T-cell (primary cell): ENCODE results near the gene COL4A1. TPM values are rescaled to one million over a fixed set of nuclear protein-coding genes. Genes with fewer than 3 reads are reported as not detected.

Experiments used
- ATAC-seq, 4 experiments: fragments of 200-7000 bp in 3 of 4; fragments of 150-1000 bp in 1 of 4; cut with Tn5 transposase; replicated peaks in 1 of 4; 1 replicate in 3 of 4; 2 replicates in 1 of 4; pipeline ENCODE4 v1.10.0; 2021; ENCODE audit warnings: moderate library complexity in 3 of 4, mild to moderate bottlenecking in 2 of 4, moderate number of reproducible peaks in 1 of 4
- CTCF ChIA-PET, 2 donors: fragments of 300-600 bp; sonication (Branson Sonifier 250); formaldehyde crosslinking; loops; one replicate each; lab custom pipeline; 2022; ENCODE audit warnings: antibody characterized with exemption in 2 of 2; lab: Charles Lee
- POLR2A ChIA-PET, 2 donors: fragments of 300-600 bp; sonication (Branson Sonifier 250); formaldehyde crosslinking; loops; one replicate each; lab custom pipeline; 2022; ENCODE audit warnings: antibody characterized with exemption in 2 of 2; lab: Charles Lee
- DNase-seq, 35 experiments: peaks; one replicate each; pipeline versions ENCODE4 v3.0.0 to v3.0.0-alpha.2; 2013 to 2023
- H3K27ac ChIP-seq: one replicate; pipeline ENCODE4 v1.5.1; 2013; ENCODE audit warnings: low read length
- H3K27me3 ChIP-seq, 2 experiments: replicated peaks in 1 of 2; 1 replicate in 1 of 2; 2 replicates in 1 of 2; pipeline versions ENCODE4 v1.6.1 to v1.7.0; 2013; ENCODE audit warnings: low read length in 1 of 2, mixed read lengths in 1 of 2; ENCODE audit not compliant: control insufficient read depth in 2 of 2, insufficient read depth in 2 of 2; ENCODE audit errors: extremely low read depth in 1 of 2
- H3K36me3 ChIP-seq, 2 donors: 1 replicate in 1 of 2; 2 replicates in 1 of 2; pipeline versions ENCODE4 v1.6.1 to v1.7.0; 2013; ENCODE audit warnings: low read length in 1 of 2; ENCODE audit not compliant: control insufficient read depth in 2 of 2, insufficient read depth in 1 of 2; ENCODE audit errors: extremely low read depth in 1 of 2
- H3K4me1 ChIP-seq, 2 experiments: 1 replicate in 1 of 2; 2 replicates in 1 of 2; pipeline versions ENCODE4 v1.6.1 to v1.7.0; 2013; ENCODE audit warnings: low read length in 2 of 2, mixed read lengths in 1 of 2; ENCODE audit not compliant: insufficient read depth in 2 of 2, control insufficient read depth in 1 of 2; ENCODE audit errors: extremely low read depth in 1 of 2
- H3K4me3 ChIP-seq, 2 donors: 1 replicate in 1 of 2; 2 replicates in 1 of 2; pipeline versions ENCODE4 v1.5.1 to v1.7.0; 2013; ENCODE audit warnings: mild to moderate bottlenecking in 2 of 2, low read length in 1 of 2, moderate library complexity in 1 of 2; ENCODE audit not compliant: control insufficient read depth in 1 of 2; ENCODE audit errors: extremely low read depth in 1 of 2
- H3K9me3 ChIP-seq: 2 replicates; pipeline ENCODE4 v1.7.0; 2013
- H3K27ac Mint-ChIP-seq, 2 donors: one replicate each; pipeline ENCODE4 v1.8.0; 2020 to 2021; ENCODE audit warnings: mild to moderate bottlenecking in 2 of 2, mixed read lengths in 2 of 2
- H3K27me3 Mint-ChIP-seq, 2 donors: one replicate each; pipeline ENCODE4 v1.8.0; 2021 to 2022; ENCODE audit warnings: mixed read lengths in 2 of 2
- H3K36me3 Mint-ChIP-seq: one replicate; pipeline ENCODE4 v1.8.0; 2021; ENCODE audit warnings: mixed read lengths
- H3K4me1 Mint-ChIP-seq, 3 donors: one replicate each; pipeline ENCODE4 v1.8.0; 2020 to 2022; ENCODE audit warnings: mixed read lengths in 3 of 3, mild to moderate bottlenecking in 1 of 3
- H3K4me3 Mint-ChIP-seq, 3 donors: one replicate each; pipeline ENCODE4 v1.8.0; 2020 to 2022; ENCODE audit warnings: mild to moderate bottlenecking in 3 of 3, mixed read lengths in 3 of 3, moderate library complexity in 3 of 3
- H3K9me3 Mint-ChIP-seq, 3 donors: one replicate each; pipeline ENCODE4 v1.8.0; 2020 to 2022; ENCODE audit warnings: mixed read lengths in 3 of 3
- WGBS: methylation state at CpG from one replicate; pipeline ENCODE4 v1.1.5; 2013; ENCODE audit warnings: missing lambda C conversion rate; ENCODE audit not compliant: insufficient coverage; 5-methylcytosine and 5-hydroxymethylcytosine counted together
- total RNA-seq, 35 experiments: library from RNA in 6 of 35; stranded (reverse) in 6 of 35; fragments of 120-200 nt in 1 of 35; gene quantifications; one replicate each; pipeline versions ENCODE4 v1.2.1 to v1.2.4 and lab custom pipeline; 2013 to 2026

Gene COL4A1
- total RNA-seq, 5 donors from 2014 or later (not counting 1 experiment from before 2014, with no cell fraction given): 0.49 to 1.3 (median 0.85) TPM; not detected in 2

DNA sequence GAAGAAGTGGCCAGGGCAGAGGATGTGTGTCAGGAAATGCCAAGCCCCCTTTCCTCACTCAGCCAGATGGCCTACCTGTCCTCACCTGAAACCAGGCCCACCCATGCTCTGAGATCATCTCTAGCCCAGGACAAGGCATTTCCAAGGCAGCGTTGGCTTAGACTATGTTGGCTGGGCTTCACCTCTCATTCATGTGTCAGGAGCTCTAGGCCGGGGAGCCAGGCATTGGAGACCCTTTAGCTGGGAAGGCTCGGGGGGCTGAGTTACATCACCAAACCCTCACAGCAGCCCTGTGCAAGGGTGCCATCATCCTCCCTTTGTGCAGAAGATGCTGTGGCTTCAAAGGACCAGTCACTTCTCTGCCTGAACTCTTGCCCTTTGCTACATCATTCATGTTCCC lies 40.1 kb upstream of the COL4A1 start:
- Mint-ChIP-seq H3K36me3 (no peaks in the 10 kb centered on the region), H3K4me3 (no peak overlapping the region), H3K4me1 (no peaks in the 10 kb centered on the region), H3K9me3 (peaks cover 0 to 3% (median 3%) of the 10 kb centered on the region in 3 donors), H3K27ac (no peak overlapping the region), H3K27me3 (peaks cover 4 to 5% of the 10 kb centered on the region in 2 donors)
- H3K9me3 ChIP-seq: no peaks in the 10 kb centered on the region
- H3K4me1 ChIP-seq: no peaks in the 10 kb centered on the region
- H3K27ac ChIP-seq: no peak overlapping the region
- no peak overlapping the region for H3K4me3 ChIP-seq
- WGBS: 87% methylated on average over 3 of the region's 3 CpGs
- DNase-seq (no peak), ATAC-seq (no peak)
- ChIA-PET CTCF (no interaction called here), POLR2A (no interaction called here)
- H3K27me3 ChIP-seq: peaks cover 0 to 17% of the 10 kb centered on the region in 2 experiments
- H3K36me3 ChIP-seq: no peaks in the 10 kb centered on the region

DNA sequence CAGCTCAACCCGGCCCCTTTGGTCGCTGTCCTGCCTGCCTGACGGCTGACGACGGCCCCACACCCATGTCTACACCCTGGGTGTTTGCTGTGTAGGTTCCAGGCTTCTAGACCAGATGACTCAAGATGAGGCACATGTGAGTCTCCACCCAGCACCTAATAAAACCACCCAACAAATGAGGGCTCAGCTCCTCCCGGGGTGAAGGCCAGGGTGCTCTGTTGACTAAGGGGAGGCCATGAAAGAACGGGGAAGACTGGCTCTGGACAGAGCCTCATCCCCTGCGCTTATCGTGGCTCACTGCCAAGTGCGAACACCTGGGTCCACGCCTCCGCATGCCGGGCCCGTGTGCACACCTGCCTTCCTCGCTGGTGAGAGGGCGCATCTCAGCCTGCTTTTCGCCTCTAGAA lies 39.7 kb upstream of the COL4A1 start:
- no peak overlapping the region for H3K27ac Mint-ChIP-seq
- Histone ChIP-seq H3K27ac (no peak overlapping the region), H3K36me3 (no peaks in the 10 kb centered on the region), H3K4me1 (no peaks in the 10 kb centered on the region), H3K4me3 (no peak overlapping the region), H3K9me3 (no peaks in the 10 kb centered on the region), H3K27me3 (peaks cover 0 to 17% of the 10 kb centered on the region in 2 experiments)
- 91% methylated on average over 9 of the region's 17 CpGs for WGBS
- H3K27me3 Mint-ChIP-seq: peaks cover 0 to 8% of the 10 kb centered on the region in 2 donors
- peaks cover 2 to 3% (median 3%) of the 10 kb centered on the region in 3 donors for H3K4me1 Mint-ChIP-seq
- H3K9me3 Mint-ChIP-seq: peaks cover 0 to 3% (median 3%) of the 10 kb centered on the region in 3 donors
- ChIA-PET CTCF (no interaction called here), POLR2A (no interaction called here)
- DNase-seq: no peak
- H3K36me3 Mint-ChIP-seq: no peaks in the 10 kb centered on the region
- ATAC-seq: no peak
- H3K4me3 Mint-ChIP-seq: no peak overlapping the region

DNA sequence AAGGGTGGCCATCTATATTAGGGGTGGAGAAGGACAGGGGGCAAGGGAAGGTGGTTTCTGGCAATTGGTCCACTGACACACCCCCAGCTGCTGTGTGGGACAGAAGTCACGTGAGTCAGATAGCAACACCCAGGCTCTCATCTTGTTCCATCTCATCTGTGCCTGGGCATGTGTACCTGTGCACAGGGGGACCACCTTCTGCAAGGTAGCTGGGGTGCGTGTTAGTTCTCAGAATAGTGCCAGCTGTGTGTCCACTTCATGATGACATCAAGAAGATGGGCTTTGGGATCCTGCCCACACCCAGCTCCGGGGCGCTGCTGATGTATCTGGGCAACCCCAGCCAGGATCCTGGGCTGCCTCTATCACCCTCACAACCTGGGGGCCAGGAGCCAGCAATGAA lies 38.7 kb upstream of the COL4A1 start:
- no peaks in the 10 kb centered on the region for H3K36me3 ChIP-seq
- H3K27me3 ChIP-seq: peaks cover 0 to 22% of the 10 kb centered on the region in 2 experiments
- no peaks in the 10 kb centered on the region for H3K9me3 ChIP-seq
- ATAC-seq (no peak), DNase-seq (no peak)
- no peak overlapping the region for H3K4me3 ChIP-seq
- H3K27ac Mint-ChIP-seq: no peak overlapping the region
- WGBS: 83% methylated on average over 2 of the region's 4 CpGs
- CTCF ChIA-PET: no interaction called here
- peaks cover 3 to 9% of the 10 kb centered on the region in 2 experiments for H3K4me1 ChIP-seq
- H3K9me3 Mint-ChIP-seq: peaks cover 0 to 3% (median 3%) of the 10 kb centered on the region in 3 donors
- H3K27ac ChIP-seq: no peak overlapping the region
- peaks cover 12 to 13% (median 13%) of the 10 kb centered on the region in 3 donors for H3K4me1 Mint-ChIP-seq
- H3K4me3 Mint-ChIP-seq: no peak overlapping the region
- H3K36me3 Mint-ChIP-seq: no peaks in the 10 kb centered on the region
- POLR2A ChIA-PET: no interaction called here
- peaks cover 0 to 9% of the 10 kb centered on the region in 2 donors for H3K27me3 Mint-ChIP-seq

DNA sequence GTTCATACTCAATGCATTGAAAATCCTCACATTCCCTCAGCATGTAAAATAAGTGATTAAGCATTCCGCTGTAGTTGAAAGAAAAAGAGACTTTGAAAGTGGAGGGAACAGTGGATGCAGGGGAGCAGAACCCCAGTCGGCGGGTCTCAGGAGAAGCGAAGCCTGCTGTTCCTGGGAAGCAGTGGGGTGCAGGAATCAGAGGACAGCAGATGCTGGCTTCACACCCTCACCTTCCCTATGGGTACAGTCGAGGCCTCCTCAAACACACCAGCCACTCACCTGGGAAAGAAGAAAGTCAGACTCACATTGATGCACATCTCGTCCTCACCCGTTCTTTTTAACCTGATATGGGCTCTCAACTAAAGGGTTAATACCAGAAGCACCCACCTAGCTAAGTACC lies 38.3 kb upstream of the COL4A1 start:
- CTCF ChIA-PET: no interaction called here
- Histone ChIP-seq H3K27me3 (peaks cover 0 to 26% of the 10 kb centered on the region in 2 experiments), H3K9me3 (no peaks in the 10 kb centered on the region), H3K4me1 (peaks cover 7 to 14% of the 10 kb centered on the region in 2 experiments), H3K36me3 (no peaks in the 10 kb centered on the region), H3K4me3 (no peak overlapping the region), H3K27ac (no peak overlapping the region)
- DNase-seq: no peak
- peaks cover 16 to 17% (median 17%) of the 10 kb centered on the region in 3 donors for H3K4me1 Mint-ChIP-seq
- no peak for ATAC-seq
- WGBS: 100% methylated on average over 1 of the region's 7 CpGs
- no peak overlapping the region for H3K27ac Mint-ChIP-seq
- POLR2A ChIA-PET: no interaction called here
- H3K36me3 Mint-ChIP-seq: no peaks in the 10 kb centered on the region
- H3K9me3 Mint-ChIP-seq: peaks cover 0 to 3% (median 3%) of the 10 kb centered on the region in 3 donors
- no peak overlapping the region for H3K4me3 Mint-ChIP-seq
- H3K27me3 Mint-ChIP-seq: peaks cover 0 to 13% of the 10 kb centered on the region in 2 donors

DNA sequence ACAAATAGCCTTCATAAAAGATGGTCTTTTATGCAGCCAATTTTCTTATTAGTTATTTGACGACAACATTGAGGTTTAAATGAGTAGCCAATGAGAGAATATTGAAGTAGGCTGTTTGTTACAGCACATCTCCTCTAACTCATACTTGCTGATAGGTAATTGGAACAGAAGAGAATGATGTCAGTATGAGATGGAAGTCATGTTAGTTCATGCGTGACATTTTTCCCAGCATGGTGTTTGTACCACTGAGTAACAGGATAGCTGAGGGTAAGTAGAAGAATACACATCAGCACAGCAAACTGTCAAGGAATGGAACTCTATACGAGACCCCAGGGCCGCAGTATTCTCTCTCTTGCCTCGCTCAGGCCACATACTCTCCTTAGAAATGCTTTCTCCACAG lies 37.4 kb upstream of the COL4A1 start:
- H3K27me3 ChIP-seq: peaks cover 0 to 30% of the 10 kb centered on the region in 2 experiments
- Mint-ChIP-seq H3K36me3 (no peaks in the 10 kb centered on the region), H3K4me3 (no peak overlapping the region), H3K9me3 (peaks cover 0 to 3% (median 3%) of the 10 kb centered on the region in 3 donors), H3K27ac (no peak overlapping the region), H3K27me3 (peaks cover 0 to 22% of the 10 kb centered on the region in 2 donors), H3K4me1 (peaks cover 22 to 26% (median 26%) of the 10 kb centered on the region in 3 donors)
- ChIA-PET POLR2A (no interaction called here), CTCF (no interaction called here)
- H3K9me3 ChIP-seq: no peaks in the 10 kb centered on the region
- no peaks in the 10 kb centered on the region for H3K36me3 ChIP-seq
- DNase-seq: no peak
- WGBS: 84% methylated on average over 3 of the region's 5 CpGs
- no peak overlapping the region for H3K4me3 ChIP-seq
- H3K27ac ChIP-seq: no peak overlapping the region
- ATAC-seq: no peak
- H3K4me1 ChIP-seq: peaks cover 10 to 21% of the 10 kb centered on the region in 2 experiments

DNA sequence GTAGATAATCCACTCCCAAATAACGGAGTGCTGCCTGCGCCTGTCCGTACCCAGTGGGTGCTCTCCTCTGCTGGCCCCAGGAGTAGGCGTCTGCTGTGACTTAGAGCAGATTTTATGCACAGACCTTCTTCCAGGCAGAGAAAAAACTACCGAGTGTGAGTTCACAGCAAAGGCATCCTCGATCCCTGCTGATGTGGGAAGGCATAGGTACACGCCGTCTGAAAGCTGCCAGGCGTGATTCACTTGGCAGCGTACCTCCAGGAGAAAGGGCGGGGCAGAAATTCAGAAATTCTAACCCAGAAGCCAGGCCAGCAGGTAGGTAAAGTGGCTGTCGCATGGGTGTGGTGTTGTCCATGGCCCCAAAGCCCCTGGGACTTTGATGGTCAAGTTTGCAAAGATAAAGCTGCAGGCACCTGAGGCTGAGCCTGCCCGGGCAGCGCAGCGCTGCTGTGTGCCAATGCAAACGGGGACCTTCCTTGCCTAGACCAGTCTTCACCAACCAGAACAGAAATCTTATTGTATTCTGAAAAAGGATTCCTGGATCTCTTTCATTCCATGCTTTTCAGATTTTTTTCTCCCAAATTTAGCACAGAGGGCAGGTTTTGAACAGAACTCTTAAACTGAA lies 36.4 kb upstream of the COL4A1 start:
- ATAC-seq (no peak), DNase-seq (no peak)
- CTCF ChIA-PET: no interaction called here
- POLR2A ChIA-PET: no interaction called here
- 86% methylated on average over 12 of the region's 16 CpGs for WGBS
- no peak overlapping the region for H3K27ac ChIP-seq
- no peak overlapping the region for H3K4me3 ChIP-seq
- peaks cover 22 to 32% (median 31%) of the 10 kb centered on the region in 3 donors for H3K4me1 Mint-ChIP-seq
- no peaks in the 10 kb centered on the region for H3K36me3 ChIP-seq
- peaks cover 10 to 21% of the 10 kb centered on the region in 2 experiments for H3K4me1 ChIP-seq
- H3K9me3 Mint-ChIP-seq: peaks cover 0 to 3% (median 3%) of the 10 kb centered on the region in 3 donors
- H3K27me3 Mint-ChIP-seq: peaks cover 0 to 30% of the 10 kb centered on the region in 2 donors
- no peak overlapping the region for H3K4me3 Mint-ChIP-seq
- H3K36me3 Mint-ChIP-seq: no peaks in the 10 kb centered on the region
- H3K27me3 ChIP-seq: peaks cover 0 to 35% of the 10 kb centered on the region in 2 experiments
- no peaks in the 10 kb centered on the region for H3K9me3 ChIP-seq
- H3K27ac Mint-ChIP-seq: no peak overlapping the region
